Activated gamma-delta T cell (primary cell): ENCODE data around the gene TAOK3.
"Not testable (repeated sequence)": the region's sequence is repeated elsewhere in the genome, so short reads cannot be mapped to it uniquely, and the experiment has no call there.

Experiments
- DNase-seq: peaks from one replicate; lab custom pipeline; 2025; lab: John Stamatoyannopoulos, UW

The TAOK3 gene

DNA sequence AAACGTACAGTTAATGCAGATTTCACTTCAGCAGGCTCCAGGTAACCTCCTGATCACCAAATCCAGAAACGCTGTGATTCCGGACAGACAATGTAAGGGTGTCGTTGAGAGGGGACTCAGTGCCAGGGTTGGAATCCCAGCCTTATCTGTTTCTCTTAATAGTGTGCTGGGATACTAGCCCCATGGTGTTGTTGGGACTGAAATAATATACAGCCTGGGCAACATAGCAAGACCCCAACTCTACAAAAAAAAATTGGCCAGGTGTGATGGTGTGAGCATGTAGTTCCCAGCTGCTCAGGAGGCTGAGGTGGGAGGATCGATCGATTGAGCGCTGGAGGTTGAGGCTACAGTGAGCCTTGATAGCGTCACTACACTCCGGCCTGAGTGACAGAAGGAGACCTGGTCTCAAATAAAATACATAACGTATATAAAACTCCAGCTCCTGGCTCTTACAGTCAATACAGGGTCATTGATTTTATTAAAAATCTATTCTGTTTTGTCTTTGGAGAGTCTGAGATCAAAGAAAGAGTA lies 235.5 kb downstream of the TAOK3 start:
- DNase-seq: no peak

DNA sequence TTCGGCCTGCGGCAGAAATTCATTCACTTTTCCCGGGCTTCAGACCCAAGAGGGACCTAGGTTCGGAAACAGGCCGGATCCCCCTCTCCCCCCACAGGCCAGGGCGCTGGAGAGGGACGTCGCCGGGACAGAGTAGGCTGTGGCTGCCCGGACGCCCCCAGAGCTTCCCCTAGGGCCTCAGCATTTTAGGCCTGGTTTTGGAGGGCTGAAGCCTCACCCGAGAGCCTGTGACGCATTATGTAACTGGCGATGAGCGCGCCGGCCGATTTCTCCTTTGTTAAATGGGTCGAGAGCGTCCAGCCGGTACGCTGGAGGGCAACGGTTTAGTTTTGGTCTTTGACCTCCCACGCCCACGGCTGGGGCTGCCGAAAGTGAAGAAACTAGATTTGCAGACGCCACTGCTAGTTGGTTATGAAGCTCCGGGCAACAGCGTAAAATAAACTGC lies 236.1 kb downstream of the TAOK3 start:
- no peak for DNase-seq

DNA sequence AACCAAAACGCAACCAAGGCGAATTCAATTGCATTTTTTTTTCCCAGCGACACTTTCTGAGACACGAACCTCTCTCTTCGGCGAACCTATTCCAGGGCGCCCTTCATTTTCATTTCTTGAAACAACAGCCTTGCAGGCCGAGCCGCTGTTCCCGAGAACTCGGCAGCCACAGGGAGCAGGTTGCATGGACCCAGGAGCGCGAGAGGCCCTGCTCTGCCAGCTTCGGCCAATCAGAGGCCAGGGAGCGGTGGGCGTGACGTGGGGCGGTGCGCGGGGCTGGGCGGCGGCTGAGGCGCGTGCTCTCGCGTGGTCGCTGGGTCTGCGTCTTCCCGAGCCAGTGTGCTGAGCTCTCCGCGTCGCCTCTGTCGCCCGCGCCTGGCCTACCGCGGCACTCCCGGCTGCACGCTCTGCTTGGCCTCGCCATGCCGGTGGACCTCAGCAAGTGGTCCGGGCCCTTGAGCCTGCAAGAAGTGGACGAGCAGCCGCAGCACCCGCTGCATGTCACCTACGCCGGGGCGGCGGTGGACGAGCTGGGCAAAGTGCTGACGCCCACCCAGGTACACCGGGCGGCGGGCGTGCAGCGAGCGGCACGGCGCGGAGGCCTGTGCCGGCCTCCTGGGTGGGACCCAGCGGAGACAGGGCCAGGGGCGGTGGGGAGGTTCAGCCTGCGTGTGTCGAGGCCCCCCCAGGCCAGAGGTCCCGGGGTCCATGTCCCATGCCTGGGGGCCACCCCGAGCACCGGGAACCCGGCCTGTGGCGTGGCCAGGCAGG lies 236.7 kb downstream of the TAOK3 start, which contains the start of gene PEBP1:
PEBP1 (plus strand) TSS at position 337 of the 771 bp plus-strand sequence; CDS start at position 423, 86 bp downstream.
- peak; percentile 88 for DNase-seq

DNA sequence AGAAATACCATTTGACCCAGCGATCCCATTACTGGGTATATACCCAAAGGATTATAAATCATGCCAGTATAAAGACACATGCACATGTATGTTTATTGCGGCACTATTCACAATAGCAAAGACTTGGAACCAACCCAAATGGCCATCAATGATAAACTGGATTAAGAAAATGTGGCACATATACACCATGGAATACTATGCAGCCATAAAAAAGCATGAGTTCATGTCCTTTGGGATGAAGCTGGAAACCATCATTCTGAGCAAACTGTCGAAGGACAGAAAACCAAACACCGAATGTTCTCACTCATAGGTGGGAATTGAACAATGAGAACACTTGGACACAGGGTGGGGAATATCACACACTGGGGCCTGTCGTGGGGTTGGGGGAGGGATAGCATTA lies 243.3 kb downstream of the TAOK3 start:
- not testable (repeated sequence) for DNase-seq

DNA sequence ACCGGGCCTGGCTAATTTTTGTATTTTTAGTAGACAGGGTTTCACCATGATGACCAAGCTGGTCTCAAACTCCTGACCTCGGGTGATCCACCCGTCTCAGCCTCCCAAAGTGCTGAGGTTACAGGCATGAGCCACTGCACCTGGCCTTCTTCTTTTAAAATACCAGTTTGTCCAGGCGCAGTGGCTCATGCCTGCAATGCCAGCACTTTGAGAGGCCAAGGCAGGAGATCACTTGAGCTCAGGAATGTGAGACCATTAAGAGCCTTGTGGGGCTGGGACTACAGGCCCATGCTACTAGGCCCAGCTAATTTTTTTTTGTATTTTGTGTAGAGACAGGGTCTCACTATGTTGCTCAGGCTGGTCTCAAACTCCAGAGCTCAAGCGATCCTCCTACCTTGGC lies 244.8 kb downstream of the TAOK3 start:
- no peak for DNase-seq

DNA sequence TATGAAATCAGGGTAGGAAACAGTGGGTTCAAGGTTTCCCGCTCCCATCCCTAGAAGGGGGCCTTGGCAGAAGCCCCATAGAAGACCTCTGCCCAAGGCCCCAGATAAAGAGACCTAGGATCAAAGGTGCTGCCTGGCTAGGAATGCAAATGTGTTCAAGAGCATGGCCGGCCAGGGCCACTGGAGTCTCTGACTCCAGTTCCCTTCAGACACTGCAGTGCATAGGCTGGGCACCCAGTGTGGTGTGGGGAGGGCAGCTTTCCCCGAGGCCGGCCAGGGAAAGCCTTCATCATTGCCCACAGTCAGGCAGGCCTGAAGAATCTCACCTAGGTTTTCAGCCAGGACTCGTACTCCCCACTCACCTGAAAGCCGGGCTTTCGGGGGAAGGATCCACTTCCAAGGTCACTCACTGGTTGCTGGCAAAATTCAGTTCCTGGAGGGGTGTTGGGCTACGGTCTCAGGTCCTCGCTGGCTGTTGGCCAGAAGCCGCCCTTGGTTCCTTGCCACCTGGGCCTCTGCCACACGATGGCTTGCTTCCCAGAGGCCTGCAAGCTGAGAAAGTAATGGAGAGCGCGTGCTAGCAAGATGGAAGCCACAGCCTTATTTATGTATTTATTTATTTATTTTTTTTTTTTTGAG lies 246.5 kb downstream of the TAOK3 start:
- DNase-seq: no peak

DNA sequence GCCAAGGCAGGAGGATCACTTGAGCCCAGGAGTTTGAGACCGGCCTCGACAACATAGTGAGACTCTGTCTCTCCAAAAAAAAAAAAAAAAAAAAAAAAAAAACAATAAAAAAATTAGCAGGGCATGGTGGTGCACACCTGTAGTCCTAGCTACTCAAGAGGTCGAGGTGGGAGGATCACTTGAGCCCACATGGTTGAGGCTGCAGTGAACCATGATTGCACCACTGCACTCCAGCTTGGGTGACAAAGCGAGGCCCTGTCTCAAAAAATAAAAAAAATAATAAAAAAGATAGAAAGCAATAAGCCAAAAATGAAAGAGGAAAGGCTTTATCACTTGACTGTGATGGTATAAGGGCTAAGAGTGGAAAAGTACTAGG lies 247.0 kb downstream of the TAOK3 start:
- no peak for DNase-seq

DNA sequence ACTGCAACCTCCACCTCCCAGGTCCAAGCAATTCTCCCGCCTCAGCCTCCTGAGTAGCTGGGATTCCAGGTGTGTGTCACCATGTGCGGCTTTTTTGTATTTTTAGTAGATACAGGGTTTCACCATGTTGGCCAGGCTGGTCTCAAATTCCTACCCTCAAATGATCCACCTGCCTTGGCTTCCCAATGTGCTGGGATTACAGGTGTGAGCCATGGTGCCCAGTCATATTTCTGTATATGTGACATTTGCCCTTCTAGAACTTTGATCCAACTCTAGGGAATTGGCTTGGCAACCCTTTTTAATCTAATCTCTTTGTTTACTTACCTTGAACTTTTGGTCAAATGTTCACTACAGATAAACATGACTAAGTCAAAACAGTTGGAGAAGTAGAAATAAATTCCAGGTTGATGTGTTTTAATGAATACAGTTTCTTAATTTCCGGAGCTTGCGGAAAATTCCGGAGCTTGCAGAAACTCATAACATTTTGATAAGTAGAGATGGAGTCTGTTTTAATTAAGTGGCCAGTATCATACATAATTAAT lies 248.3 kb downstream of the TAOK3 start:
- DNase-seq: no peak

DNA sequence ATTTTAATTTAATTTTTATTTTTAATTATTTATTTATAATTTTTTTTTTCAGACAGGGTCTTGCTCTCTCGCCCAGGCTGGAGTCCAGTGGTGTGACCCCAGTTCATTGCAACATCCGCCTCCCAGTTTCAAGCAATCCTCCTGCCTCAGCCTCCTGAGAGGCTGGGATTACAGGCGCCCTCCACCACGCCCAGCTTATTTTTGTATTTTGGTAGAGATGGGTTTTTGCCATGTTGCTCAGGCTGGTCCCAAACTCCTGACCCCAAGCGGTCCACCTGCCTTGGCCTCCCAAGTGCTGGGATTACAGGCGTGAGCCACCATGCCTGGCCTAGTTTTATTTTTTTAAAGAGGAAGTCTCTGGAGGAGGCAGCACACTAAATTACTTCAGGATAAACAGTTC lies 250.4 kb downstream of the TAOK3 start:
- DNase-seq: no peak

DNA sequence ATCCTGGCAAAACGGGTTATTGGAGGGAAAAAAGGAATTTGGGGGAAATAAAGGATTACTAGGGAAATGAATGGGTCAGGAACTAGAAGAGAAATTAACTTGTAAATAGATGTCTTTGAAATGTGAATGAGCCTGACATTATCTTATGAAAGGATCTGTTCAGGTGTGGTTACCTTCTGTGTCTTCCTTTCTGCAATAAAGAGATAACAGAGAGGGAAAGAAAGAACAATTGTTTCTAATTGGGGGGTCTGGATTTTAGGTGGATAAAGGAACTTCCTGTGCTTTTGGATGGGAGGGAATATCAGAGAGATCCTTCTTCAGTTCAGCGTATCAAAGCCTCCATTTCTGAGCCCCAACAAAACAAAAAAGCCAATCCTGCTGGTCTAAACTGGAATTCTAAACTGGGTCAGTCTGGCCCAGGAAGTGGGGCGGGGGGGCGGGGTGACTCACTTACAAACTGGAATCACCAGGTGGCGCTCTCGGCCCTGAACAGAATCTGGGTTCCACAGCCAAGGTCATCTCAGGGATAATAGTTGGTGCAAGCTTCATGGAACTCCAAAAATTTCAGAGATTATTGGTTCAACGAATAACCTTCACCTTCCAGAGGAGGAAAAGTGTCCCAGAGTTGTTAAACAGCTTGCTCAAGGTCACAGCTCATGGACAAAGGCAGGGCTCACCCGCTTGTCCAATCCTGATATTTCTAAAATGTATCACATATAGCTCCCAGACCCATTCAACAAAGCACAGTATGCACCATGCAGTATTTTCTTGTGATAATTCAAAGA lies 251.9 kb downstream of the TAOK3 start:
- no peak for DNase-seq

DNA sequence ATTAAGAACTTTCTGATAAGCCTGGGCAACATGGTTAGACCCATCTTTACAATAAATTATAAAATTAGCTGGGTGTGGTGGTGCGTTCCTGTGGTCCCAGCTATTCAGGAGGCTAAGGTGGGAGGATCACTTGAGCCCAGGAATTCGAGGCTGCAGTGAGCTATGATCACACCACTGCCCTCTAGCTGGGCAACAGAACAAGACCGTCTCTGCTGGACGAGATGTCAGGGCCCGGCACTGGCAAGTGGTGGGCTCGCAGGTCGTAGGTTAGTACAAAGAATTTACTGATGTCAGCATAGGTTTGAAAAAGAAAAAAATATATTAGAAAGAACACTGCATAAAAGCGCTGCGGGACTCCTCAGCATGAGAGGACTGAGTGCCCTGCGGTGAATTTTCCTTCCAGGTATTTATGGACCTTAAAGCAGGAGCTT lies 253.2 kb downstream of the TAOK3 start:
- DNase-seq: no peak

DNA sequence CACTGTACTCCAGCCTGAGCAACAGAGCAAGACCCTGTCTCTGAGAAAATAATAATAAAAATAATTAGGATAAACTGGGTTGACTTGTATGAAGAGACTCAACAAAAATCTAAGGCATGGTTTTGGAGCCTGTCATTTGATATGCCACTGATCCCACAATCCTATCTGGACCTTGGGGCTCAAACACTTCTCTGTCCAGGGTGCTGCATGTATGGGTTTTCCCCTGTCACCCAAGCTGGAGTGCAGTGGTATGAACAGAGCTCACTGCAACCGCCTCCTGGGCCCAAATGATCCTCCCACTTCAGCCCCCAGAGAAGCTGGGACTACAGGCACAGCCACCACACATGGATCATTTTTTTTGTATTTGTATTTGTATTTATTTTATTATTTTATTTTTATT lies 263.6 kb downstream of the TAOK3 start:
- DNase-seq: no peak

DNA sequence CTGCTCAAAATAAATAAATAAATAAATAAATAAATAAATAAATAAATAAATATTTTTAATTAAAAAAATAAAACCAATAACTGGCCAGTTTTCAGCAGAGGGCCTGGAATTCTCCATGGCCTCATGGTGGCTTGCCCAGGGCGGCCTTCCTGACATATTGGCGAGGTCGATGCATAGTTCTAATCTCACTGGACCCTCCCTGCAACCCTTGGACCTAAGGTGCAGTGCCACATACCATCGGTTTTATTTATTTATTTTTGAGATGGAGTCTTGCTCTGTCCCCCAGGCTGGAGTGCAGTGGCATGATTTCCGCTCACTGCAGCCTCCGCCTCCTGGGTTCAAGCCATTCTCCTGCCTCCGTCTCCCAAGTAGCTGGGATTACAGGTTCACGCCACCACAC lies 265.0 kb downstream of the TAOK3 start:
- no peak for DNase-seq

DNA sequence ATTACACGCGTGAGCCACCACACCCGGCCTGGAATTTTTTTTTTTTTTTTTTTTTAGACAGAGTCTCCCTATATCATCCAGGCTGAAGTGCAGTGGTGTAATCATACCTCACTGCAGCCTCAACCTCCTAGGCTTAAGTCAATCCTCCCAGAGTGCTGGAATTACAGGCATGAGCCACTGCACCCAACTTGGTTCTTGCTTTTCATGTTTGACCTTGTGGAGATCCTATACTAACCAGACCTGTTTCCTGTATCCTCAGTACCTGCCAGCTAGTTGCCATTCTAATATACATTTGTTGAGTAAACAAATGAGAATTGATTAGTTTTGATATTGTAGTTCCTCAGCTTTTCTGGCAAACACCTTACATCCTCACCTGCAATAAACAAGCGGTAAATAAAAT lies 265.7 kb downstream of the TAOK3 start:
- no peak for DNase-seq

DNA sequence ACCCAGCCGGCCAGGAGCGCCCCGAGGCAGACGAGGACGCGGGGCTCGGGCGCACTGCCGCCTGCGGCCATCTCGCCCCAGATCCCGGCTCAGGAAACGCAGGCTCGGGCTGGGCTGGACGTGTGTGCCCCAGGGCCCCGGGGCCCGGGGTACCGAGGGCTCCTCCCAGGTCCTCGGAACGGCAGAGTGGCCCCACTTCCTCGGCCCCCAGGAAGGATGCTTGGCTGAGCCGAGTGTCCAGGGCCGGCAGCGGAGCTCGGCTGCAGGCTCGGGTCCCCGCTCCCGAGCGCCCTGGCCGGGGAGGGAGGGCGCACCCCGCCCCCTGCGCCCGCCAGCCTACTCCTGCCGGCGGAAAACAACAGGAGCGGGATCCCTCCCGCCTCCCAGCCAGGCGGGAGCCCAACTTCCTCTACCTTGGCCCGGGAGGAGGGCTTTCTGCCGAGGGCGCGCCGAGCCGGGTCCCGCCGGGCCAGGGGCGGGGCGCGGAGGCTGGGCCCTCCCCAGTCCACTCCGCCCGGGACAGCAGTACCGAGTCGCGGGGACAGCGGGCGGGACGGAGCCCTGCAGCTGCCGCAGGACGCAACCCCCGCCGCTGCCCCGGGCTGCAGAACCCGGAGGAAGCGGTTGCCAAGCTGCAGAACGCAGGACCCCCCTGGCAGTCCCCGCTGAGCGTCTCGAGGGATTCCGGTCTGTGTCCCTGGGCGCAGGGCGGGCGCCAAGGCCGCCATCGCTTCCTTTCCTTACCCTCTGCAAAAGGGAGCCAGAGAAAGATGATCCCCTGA lies 268.9 kb downstream of the TAOK3 start, which contains the start of gene VSIG10:
VSIG10 (minus strand) TSS at position 411 of the 782 bp plus-strand sequence; CDS start at position 71, 340 bp downstream.
- no peak for DNase-seq

DNA sequence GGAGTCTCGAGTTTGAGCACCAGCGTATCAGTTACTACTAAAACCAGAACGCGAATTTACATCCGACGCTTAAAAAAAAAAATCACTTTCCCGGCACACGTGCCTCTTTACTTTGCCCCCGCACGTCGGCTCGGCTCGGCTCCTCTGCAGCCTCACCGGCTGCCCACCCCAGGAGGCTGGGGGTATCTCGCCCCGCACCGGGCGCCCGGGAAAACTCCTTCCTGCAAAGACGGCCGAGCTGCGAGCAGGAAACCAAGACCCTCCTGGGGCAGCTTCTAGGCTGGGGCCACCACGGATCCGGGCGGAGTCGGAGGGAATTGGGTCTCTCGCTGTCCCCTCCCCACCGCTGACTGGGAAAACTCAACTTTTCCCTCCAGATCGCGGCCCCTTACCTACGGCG lies 269.5 kb downstream of the TAOK3 start:
- no peak for DNase-seq

DNA sequence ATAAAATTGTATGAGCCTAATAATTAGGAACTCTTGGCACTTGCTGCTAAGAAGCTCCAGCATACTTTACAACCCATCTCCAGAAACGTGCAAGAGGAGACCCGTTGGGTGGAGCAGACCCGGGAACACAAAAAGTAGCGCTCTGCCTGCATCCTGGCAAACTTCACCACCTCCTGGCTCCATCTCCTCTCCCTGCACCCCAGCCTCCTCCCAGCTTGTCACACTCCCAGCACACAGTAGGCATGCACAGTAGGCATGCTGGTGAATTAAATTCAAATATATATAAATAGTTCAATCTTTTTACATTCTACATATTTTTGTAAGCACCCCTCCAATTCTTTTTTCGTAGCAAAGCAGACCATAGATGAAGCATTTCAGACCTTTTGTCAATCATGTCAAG lies 270.1 kb downstream of the TAOK3 start:
- no peak for DNase-seq

DNA sequence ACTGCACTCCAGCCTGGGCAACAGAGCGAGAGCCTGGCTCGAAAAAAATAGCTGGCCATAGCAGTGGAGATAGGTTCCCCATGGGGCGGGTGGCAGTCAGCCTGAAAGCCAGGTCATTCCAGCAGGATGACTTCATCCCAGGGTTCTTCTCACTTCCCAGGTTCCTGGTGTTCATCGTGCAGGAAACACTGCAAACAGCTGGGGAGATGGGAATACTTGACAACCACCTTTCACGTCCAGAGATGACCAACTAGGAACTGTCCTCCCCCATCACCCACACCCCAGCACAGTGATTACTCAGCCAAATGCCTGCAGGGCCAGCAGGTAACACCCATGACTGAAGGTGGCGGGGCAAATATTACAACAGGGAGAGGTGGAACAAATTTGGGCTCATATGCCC lies 270.6 kb downstream of the TAOK3 start:
- DNase-seq: no peak

DNA sequence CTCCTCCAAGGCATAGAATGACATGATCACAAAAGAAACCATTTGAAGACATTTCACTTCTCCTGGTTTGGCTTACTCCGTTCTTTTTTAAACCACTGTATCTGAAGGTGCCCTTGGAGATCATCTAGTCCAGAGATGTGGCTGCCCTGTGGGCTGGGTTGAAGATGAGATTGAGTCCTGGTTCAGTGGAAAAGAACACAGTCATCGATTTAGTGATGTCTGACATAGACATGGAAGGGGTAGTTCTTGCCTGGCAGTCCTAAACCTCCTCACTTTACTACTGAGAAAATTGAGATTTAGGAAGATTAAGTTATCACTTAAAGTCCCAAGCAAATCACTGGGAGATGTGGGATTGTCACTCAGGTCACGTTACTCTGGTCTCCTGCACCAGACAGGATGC lies 271.7 kb downstream of the TAOK3 start:
- DNase-seq: no peak
